A673 (cell line): ENCODE measurements around the gene CFAP141. TPM values are rescaled to one million over a fixed set of nuclear protein-coding genes. Genes with fewer than 3 reads are reported as not detected.
A peak's percentile ranks its signal among the peaks of the same experiment; 100 is the strongest.

ENCODE experiments used
- BruUV-seq: library from RNA; stranded (reverse); fragments of 400-500 nt; replicated peaks from 2 replicates; lab custom pipeline; 2021; lab: Mats Ljungman, UMichigan
- CTCF ChIA-PET: fragments of 300-600 bp; sonication (Branson Sonifier 250); formaldehyde crosslinking; loops from one replicate; lab custom pipeline; 2022; ENCODE audit warnings: antibody characterized with exemption; lab: Charles Lee
- POLR2A ChIA-PET: fragments of 300-600 bp; sonication (Branson Sonifier 250); formaldehyde crosslinking; loops from one replicate; lab custom pipeline; 2022; ENCODE audit warnings: antibody characterized with exemption; ENCODE audit not compliant: low non-redundant PET; lab: Charles Lee
- DNase-seq: peaks from one replicate; pipeline ENCODE4 v3.0.0-alpha.2; 2015; ENCODE audit warnings: low spot score
- H3K27ac ChIP-seq: fragments of 200-600 bp; sonication (generic); 2 replicates; pipeline ENCODE4 v1.5.1; 2016; ENCODE audit warnings: mixed run types, low read depth, mild to moderate bottlenecking, mixed read lengths, antibody characterized with exemption, low read length; ENCODE audit not compliant: poor library complexity, severe bottlenecking
- H3K27me3 ChIP-seq: fragments of 200-600 bp; sonication (generic); replicated peaks from 2 replicates; pipeline ENCODE4 v1.6.1; 2017; ENCODE audit warnings: mixed run types, low read depth, mild to moderate bottlenecking, mixed read lengths, antibody characterized with exemption, low read length; ENCODE audit not compliant: insufficient read depth, poor library complexity
- H3K36me3 ChIP-seq: fragments of 200-600 bp; sonication (generic); 2 replicates; pipeline ENCODE4 v1.6.1; 2016; ENCODE audit warnings: mixed run types, mild to moderate bottlenecking, mixed read lengths, antibody characterized with exemption, low read length; ENCODE audit not compliant: insufficient read depth, poor library complexity, severe bottlenecking
- H3K4me1 ChIP-seq: fragments of 200-600 bp; sonication (generic); 2 replicates; pipeline ENCODE4 v1.6.1; 2017; ENCODE audit warnings: mixed run types, mild to moderate bottlenecking, mixed read lengths, antibody characterized with exemption, low read length; ENCODE audit not compliant: insufficient read depth, poor library complexity, severe bottlenecking
- H3K4me3 ChIP-seq: fragments of 200-600 bp; sonication (generic); 2 replicates; pipeline ENCODE4 v1.5.1; 2016; ENCODE audit warnings: low read depth, mixed run types, mild to moderate bottlenecking, mixed read lengths, low read length; ENCODE audit not compliant: poor library complexity, severe bottlenecking
- H3K9me3 ChIP-seq: fragments of 200-600 bp; sonication (generic); 2 replicates; pipeline ENCODE4 v1.6.1; 2016; ENCODE audit warnings: mixed run types, low read depth, mild to moderate bottlenecking, mixed read lengths, antibody characterized with exemption, low read length; ENCODE audit not compliant: poor library complexity, severe bottlenecking
- CTCF ChIP-seq: fragments of 300-800, 200-600 bp; sonication (generic); conservative IDR thresholded peaks from 2 replicates; pipeline ENCODE4 v1.5.1; 2017; ENCODE audit warnings: low read depth, mild to moderate bottlenecking, antibody characterized with exemption, low read length, moderate library complexity, mixed read lengths
- EZH2 ChIP-seq: fragments of 200-600 bp; sonication (generic); IDR thresholded peaks from 2 replicates; pipeline ENCODE4 v1.6.1; 2017; ENCODE audit warnings: borderline replicate concordance, low read depth, mild to moderate bottlenecking, mixed read lengths, antibody characterized with exemption, low read length; ENCODE audit not compliant: poor library complexity, severe bottlenecking
- intact Hi-C: fragments of 100-400 bp; cut with micrococcal nuclease; formaldehyde crosslinking; loops from one replicate; pipeline ENCODE4 v1.10.0; 2022; ENCODE audit not compliant: unreplicated experiment
- total RNA-seq: library from RNA; stranded (reverse); gene quantifications from 2 replicates; pipeline ENCODE4 v1.2.3, GENCODE V29; 2021

CFAP141 gene
- total RNA-seq, 1 experiment from 2014 or later: not detected

- Histone ChIP-seq H3K27ac (no peak overlapping the region), H3K36me3 (peaks cover 84% of the 10 kb centered on the region), H3K4me3 (no peak overlapping the region), H3K4me1 (peaks cover 7% of the 10 kb centered on the region), H3K27me3 (no peaks in the 10 kb centered on the region), H3K9me3 (no peaks in the 10 kb centered on the region)
- intact Hi-C loops: no loop called here
- CTCF ChIA-PET: no interaction called here
- no peak for DNase-seq
- BruUV-seq: no TSS peak
- TF ChIP-seq CTCF (no peak), EZH2 (no peak)
- POLR2A ChIA-PET: no interaction called here
Measured at GRCh38 chr1:154159554-154159953, 46.6 kb downstream of the CFAP141 start.

- TF ChIP-seq EZH2: no peak
- no peak for TF ChIP-seq CTCF
- Histone ChIP-seq H3K4me1 (peaks cover 7% of the 10 kb centered on the region), H3K36me3 (peaks cover 77% of the 10 kb centered on the region), H3K4me3 (no peak overlapping the region), H3K27ac (peak overlapping the region; percentile 44), H3K9me3 (no peaks in the 10 kb centered on the region), H3K27me3 (no peaks in the 10 kb centered on the region)
- no TSS peak for BruUV-seq
- CTCF ChIA-PET: no interaction called here
- intact Hi-C loops: no loop called here
- POLR2A ChIA-PET: no interaction called here
- DNase-seq: no peak
Measured at GRCh38 chr1:154158307-154159125, 47.6 kb downstream of the CFAP141 start.

- Histone ChIP-seq H3K36me3 (peaks cover 72% of the 10 kb centered on the region), H3K27me3 (no peaks in the 10 kb centered on the region), H3K4me3 (no peak overlapping the region), H3K4me1 (peaks cover 7% of the 10 kb centered on the region), H3K9me3 (no peaks in the 10 kb centered on the region), H3K27ac (peak overlapping the region; percentile 44)
- DNase-seq: no peak
- ChIA-PET CTCF (no interaction called here), POLR2A (no interaction called here)
- BruUV-seq: no TSS peak
- intact Hi-C loops: no loop called here
- TF ChIP-seq CTCF: no peak
- TF ChIP-seq EZH2: no peak
Measured at GRCh38 chr1:154157520-154158306, 48.4 kb downstream of the CFAP141 start.
